ENCODE measurements around the gene RIN1. TPM values are rescaled to one million over a fixed set of nuclear protein-coding genes. Genes with fewer than 3 reads are reported as not detected.
A peak's percentile ranks its signal among the peaks of the same experiment; 100 is the strongest.
"Not testable (repeated sequence)": the region's sequence is repeated elsewhere in the genome, so short reads cannot be mapped to it uniquely, and the experiment has no call there.

Gene RIN1
- total and polyA plus RNA-seq, 2 of the 13 experiments (the other 11 are each of a cell fraction or from before 2014, with no cell fraction given), result 2.4 to 4.1 TPM

DNA sequence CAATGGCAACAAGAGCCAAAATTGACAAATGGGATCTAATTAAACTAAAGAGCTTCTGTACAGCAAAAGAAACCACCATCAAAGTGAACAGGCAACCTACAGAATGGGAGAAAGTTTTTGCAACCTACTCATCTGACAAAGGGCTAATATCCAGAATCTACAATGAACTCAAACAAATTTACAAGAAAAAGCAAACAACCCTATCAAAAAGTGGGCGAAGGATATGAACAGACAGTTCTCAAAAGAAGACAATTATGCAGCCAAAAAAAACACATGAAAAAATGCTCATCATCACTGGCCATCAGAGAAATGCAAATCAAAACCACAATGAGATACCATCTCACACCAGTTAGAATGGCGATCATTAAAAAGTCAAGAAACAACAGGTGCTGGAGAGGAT, 15.9 kb downstream of the RIN1 start:
- H4K20me1 ChIP-seq (ENCODE audit: insufficient read depth, low read length); intact Hi-C loops (cut with micrococcal nuclease; ENCODE audit: unreplicated experiment); CTCF ChIA-PET (ENCODE audit: low intra/inter-chr PET ratio, low total read pairs); H3K4me2 ChIP-seq (ENCODE audit: low read depth, low read length); H3K79me2 ChIP-seq (ENCODE audit: insufficient read depth, low read length); ATAC-seq; H3K36me3 ChIP-seq (replicated peaks in 1 of 2; ENCODE audit: control insufficient read depth in 1 of 2, insufficient read depth in 2 of 2, low read length in 2 of 2); DNase-seq (ENCODE audit: low spot score); POLR2A ChIA-PET; H3K27ac ChIP-seq (ENCODE audit: extremely low read length, insufficient read depth, low read length); BruUV-seq (replicated peaks); in situ Hi-C loops (cut with HindIII; ENCODE audit: extremely low pct_ligation_motif_present, low pct_unique_long_range_greater_than_20kb); H3K9me3 ChIP-seq (ENCODE audit: low read length); FAIRE-seq; H3K9ac ChIP-seq (ENCODE audit: insufficient read depth, low read depth, low read length); H3K4me3 ChIP-seq (replicated peaks in 1 of 3; ENCODE audit: insufficient read depth in 1 of 3, low read depth in 2 of 3, low read length in 3 of 3); H2AFZ ChIP-seq (ENCODE audit: low read length): not testable (repeated sequence)
- peaks cover 0 to 17% of the 10 kb centered on the region in 2 experiments; a peak in 3 of 5 replicates for H3K27me3 ChIP-seq (ENCODE audit: control insufficient read depth in 1 of 2, insufficient read depth in 2 of 2, low read length in 2 of 2)
- WGBS (ENCODE audit: low lambda C conversion rate), result 70% methylated on average over 2 of the region's 2 CpGs
- H3K4me1 ChIP-seq (ENCODE audit: insufficient read depth, low read length), result peaks cover 47% of the 10 kb centered on the region

DNA sequence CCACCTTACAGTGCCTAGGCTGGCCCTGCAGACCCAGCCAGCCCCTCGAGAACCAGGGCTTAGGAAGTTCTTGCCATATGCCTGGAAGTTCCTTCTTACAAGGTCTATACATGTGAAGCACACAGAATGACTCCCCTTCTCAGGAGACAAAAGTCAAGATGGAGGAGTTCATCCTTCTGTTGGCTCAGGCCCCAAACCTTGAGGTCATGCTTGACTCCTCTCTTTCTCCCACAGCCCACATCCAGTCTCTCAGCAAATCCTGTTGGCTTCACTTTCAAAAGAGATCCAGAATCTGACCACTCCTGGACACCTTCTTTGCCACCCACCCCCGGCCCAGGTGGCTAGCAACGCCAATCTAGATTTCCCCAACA, 17.6 kb downstream of the RIN1 start:
- no peak for TF ChIP-seq ZBTB1 (CRISPR knock-in tag; IDR thresholded peaks at IDR 0.05; ENCODE audit: borderline replicate concordance)
- TF ChIP-seq GFI1 (CRISPR knock-in tag; IDR thresholded peaks at IDR 0.05; ENCODE audit: borderline replicate concordance), result 0 out of 2 replicates have a peak, but pooled peaks have one; percentile 5
- TF ChIP-seq PPARG (CRISPR knock-in tag; conservative IDR thresholded peaks at IDR 0.05), result 0 out of 2 replicates have a peak, but pooled peaks have one; percentile 6
- TF ChIP-seq ZNF724P (CRISPR knock-in tag; IDR thresholded peaks at IDR 0.05; ENCODE audit: borderline replicate concordance), result 0 out of 2 replicates have a peak, but pooled peaks have one; percentile 52
- Histone ChIP-seq H3K4me3 (replicated peaks in 1 of 3; ENCODE audit: insufficient read depth in 1 of 3, low read depth in 2 of 3, low read length in 3 of 3) (no peak overlapping the region), H4K20me1 (ENCODE audit: insufficient read depth, low read length) (no peaks in the 10 kb centered on the region), H3K79me2 (ENCODE audit: insufficient read depth, low read length) (no peaks in the 10 kb centered on the region), H3K27ac (ENCODE audit: extremely low read length, insufficient read depth, low read length) (no peak overlapping the region), H3K9ac (ENCODE audit: insufficient read depth, low read depth, low read length) (no peak overlapping the region), H3K9me3 (ENCODE audit: low read length) (no peaks in the 10 kb centered on the region), H3K27me3 (ENCODE audit: control insufficient read depth in 1 of 2, insufficient read depth in 2 of 2, low read length in 2 of 2) (0 out of 5 replicates have a peak, but pooled peaks cover 0 to 7% of the 10 kb centered on the region in 2 experiments), H2AFZ (ENCODE audit: low read length) (no peak overlapping the region), H3K4me1 (ENCODE audit: insufficient read depth, low read length) (peaks cover 51% of the 10 kb centered on the region), H3K4me2 (ENCODE audit: low read depth, low read length) (peak overlapping the region; percentile 78), H3K36me3 (replicated peaks in 1 of 2; ENCODE audit: control insufficient read depth in 1 of 2, insufficient read depth in 2 of 2, low read length in 2 of 2) (no peaks in the 10 kb centered on the region)
- FAIRE-seq, result no peak
- intact Hi-C loops (cut with micrococcal nuclease; ENCODE audit: unreplicated experiment) (loop anchor here (10.0 kb wide), 1 partner anchor 66 kb away; no protein-coding TSS in a partner anchor), in situ Hi-C loops (cut with HindIII; ENCODE audit: extremely low pct_ligation_motif_present, low pct_unique_long_range_greater_than_20kb) (no loop called here)
- ChIA-PET POLR2A (interaction anchor here (1.0 to 3.7 kb wide), 7 partner anchors 8 to 51 kb away, joined by 3 to 28 read pairs (median 6); partner anchors contain the start of genes B4GAT1, RIN1 and YIF1A), CTCF (ENCODE audit: low intra/inter-chr PET ratio, low total read pairs) (no interaction called here)
- BruUV-seq (replicated peaks), result no TSS peak
- DNase-seq (ENCODE audit: low spot score), result no peak
- ATAC-seq, result no peak
- 17% methylated on average over 3 of the region's 3 CpGs for WGBS (ENCODE audit: low lambda C conversion rate)

All from HepG2 (cell line).